HCT116 (cell line): ENCODE data around the gene LMBR1. TPM values are rescaled to one million over a fixed set of nuclear protein-coding genes. Genes with fewer than 3 reads are reported as not detected.
A peak's percentile ranks its signal among the peaks of the same experiment; 100 is the strongest.

Experiments
- ATAC-seq: fragments of 200-7000 bp; cut with Tn5 transposase; 2 replicates; pipeline ENCODE4 v1.9.1; 2020; ENCODE audit warnings: mild to moderate bottlenecking, moderate library complexity
- BruUV-seq: library from RNA; stranded (reverse); fragments of 400-500 nt; replicated peaks from 2 replicates; lab custom pipeline; 2021; lab: Mats Ljungman, UMichigan
- CTCF ChIA-PET: fragments of 300-600 bp; sonication (Branson Sonifier 250); formaldehyde crosslinking; loops from one replicate; lab custom pipeline; 2021; ENCODE audit warnings: antibody characterized with exemption; lab: Charles Lee
- POLR2A ChIA-PET: fragments of 300-600, 350-600 bp; sonication (Branson Sonifier 250); formaldehyde crosslinking; loops from one replicate; lab custom pipeline; 2021; ENCODE audit warnings: antibody characterized with exemption; lab: Charles Lee
- RAD21 ChIA-PET, 2 experiments: fragments of 300-600 bp; sonication (Branson Sonifier 250); formaldehyde crosslinking; loops; one replicate each; lab custom pipeline; 2023; ENCODE audit warnings: low total read pairs in 2 of 2; ENCODE audit not compliant: uncharacterized antibody in 2 of 2, unreplicated experiment in 2 of 2, low non-redundant PET in 1 of 2; lab: Charles Lee
- DNase-seq: peaks from one replicate; pipeline ENCODE4 v3.0.0-alpha.2; 2010; ENCODE audit warnings: low read depth, low spot score
- H2AFZ ChIP-seq: fragments of 200-600 bp; shearing (Covaris generic), sonication (generic); 2 replicates; pipeline ENCODE4 v1.6.1; 2017; ENCODE audit warnings: low read depth, mixed run types, mixed read lengths, antibody characterized with exemption, low read length; ENCODE audit not compliant: poor library complexity, severe bottlenecking
- H3K27ac ChIP-seq: 2 replicates; pipeline ENCODE4 v1.5.1; 2012; ENCODE audit warnings: low read depth, low read length
- H3K27me3 ChIP-seq: fragments of 200-600 bp; sonication (generic); 2 replicates; pipeline ENCODE4 v1.6.1; 2016; ENCODE audit warnings: mixed run types, low read length, mixed read lengths; ENCODE audit not compliant: insufficient read depth
- H3K36me3 ChIP-seq, 2 experiments: fragments of 200-500 bp in 1 of 2; fragments of 200-600 bp in 1 of 2; sonication (Bioruptor generic) in 1 of 2; sonication (generic) in 1 of 2; 2 replicates each; pipeline versions ENCODE4 v1.5.1 to v1.6.1; 2014 to 2016; ENCODE audit warnings: low read length in 2 of 2, inconsistent platforms in 1 of 2, mixed read lengths in 1 of 2, mixed run types in 1 of 2; ENCODE audit not compliant: insufficient read depth in 2 of 2, control insufficient read depth in 1 of 2
- H3K4me1 ChIP-seq, 2 experiments: fragments of 200-600 bp in 1 of 2; sonication (generic) in 1 of 2; 2 replicates each; pipeline versions ENCODE4 v1.5.1 to v1.6.1; 2012 to 2017; ENCODE audit warnings: low read length in 2 of 2, inconsistent platforms in 1 of 2, mild to moderate bottlenecking in 1 of 2, mixed read lengths in 1 of 2, mixed run types in 1 of 2, moderate library complexity in 1 of 2; ENCODE audit not compliant: insufficient read depth in 2 of 2, control insufficient read depth in 1 of 2
- H3K4me2 ChIP-seq: fragments of 200-600 bp; sonication (generic); 2 replicates; pipeline ENCODE4 v1.6.1; 2017; ENCODE audit warnings: mixed run types, low read length, mixed read lengths
- H3K4me3 ChIP-seq, 2 experiments: fragments of 200-600 bp in 1 of 2; sonication (generic) in 1 of 2; replicated peaks in 1 of 2; 2 replicates each; pipeline ENCODE4 v1.5.1; 2011 to 2016; ENCODE audit warnings: low read length in 2 of 2, control low read depth in 1 of 2, low read depth in 1 of 2, mild to moderate bottlenecking in 1 of 2, mixed read lengths in 1 of 2, mixed run types in 1 of 2
- H3K79me2 ChIP-seq: fragments of 200-600 bp; sonication (generic); 2 replicates; pipeline ENCODE4 v1.6.1; 2017; ENCODE audit warnings: mild to moderate bottlenecking, mixed run types, low read length, moderate library complexity, mixed read lengths; ENCODE audit not compliant: insufficient read depth
- H3K9ac ChIP-seq: fragments of 200-600 bp; sonication (generic); 2 replicates; pipeline ENCODE4 v1.6.1; 2016; ENCODE audit warnings: low read length, mixed read lengths
- H3K9me2 ChIP-seq: fragments of 200-600 bp; sonication (generic), shearing (Covaris generic); 2 replicates; pipeline ENCODE4 v1.6.1; 2017; ENCODE audit warnings: mixed run types, mild to moderate bottlenecking, moderate library complexity; ENCODE audit not compliant: insufficient read depth
- H3K9me3 ChIP-seq, 2 experiments: fragments of 200-500 bp in 1 of 2; fragments of 200-600 bp in 1 of 2; sonication (Bioruptor generic) in 1 of 2; sonication (generic) in 1 of 2; 2 replicates each; pipeline ENCODE4 v1.6.1; 2014 to 2017; ENCODE audit warnings: low read length in 2 of 2, mixed read lengths in 2 of 2, inconsistent platforms in 1 of 2, low read depth in 1 of 2, mild to moderate bottlenecking in 1 of 2, mixed run types in 1 of 2, moderate library complexity in 1 of 2; ENCODE audit not compliant: control insufficient read depth in 1 of 2, insufficient read depth in 1 of 2
- H4K20me1 ChIP-seq: fragments of 200-600 bp; sonication (generic), shearing (Covaris generic); 2 replicates; pipeline ENCODE4 v1.6.1; 2017; ENCODE audit warnings: mixed run types, mild to moderate bottlenecking, moderate library complexity; ENCODE audit not compliant: insufficient read depth
- EGR1 ChIP-seq: IDR thresholded peaks from 2 replicates; pipeline ENCODE4 v1.6.1; 2012; ENCODE audit warnings: low read depth
- EZH2 ChIP-seq: fragments of 200-600 bp; sonication (generic); IDR thresholded peaks from 2 replicates; pipeline ENCODE4 v1.6.1; 2017; ENCODE audit warnings: antibody characterized with exemption, mixed run types
- JUND ChIP-seq: IDR thresholded peaks from 2 replicates; pipeline ENCODE4 v1.6.1; 2012
- MAX ChIP-seq: IDR thresholded peaks from 2 replicates; pipeline ENCODE4 v1.6.1; 2012
- POLR2A ChIP-seq: IDR thresholded peaks from 2 replicates; pipeline ENCODE4 v1.7.0; 2011; ENCODE audit warnings: borderline replicate concordance; ENCODE audit not compliant: insufficient read depth, insufficient read length; ENCODE audit errors: extremely low read depth
- POLR2AphosphoS5 ChIP-seq: IDR thresholded peaks from 2 replicates; pipeline ENCODE4 v1.6.1; 2011; ENCODE audit warnings: mild to moderate bottlenecking, low read depth, low read length, moderate library complexity
- REST ChIP-seq: IDR thresholded peaks from 2 replicates; pipeline ENCODE4 v1.6.1; 2012; ENCODE audit warnings: low read depth
- SIN3A ChIP-seq: IDR thresholded peaks from 2 replicates; pipeline ENCODE4 v1.6.1; 2012; ENCODE audit warnings: low read depth
- SP1 ChIP-seq: IDR thresholded peaks from 2 replicates; pipeline ENCODE4 v1.6.1; 2012; ENCODE audit warnings: low read depth
- YY1 ChIP-seq: IDR thresholded peaks from 2 replicates; pipeline ENCODE4 v1.6.1; 2011; ENCODE audit warnings: low read length, low read depth, moderate library complexity, mild to moderate bottlenecking; ENCODE audit not compliant: insufficient replicate concordance; ENCODE audit errors: extremely low read depth
- ZBTB33 ChIP-seq: IDR thresholded peaks from 2 replicates; pipeline ENCODE4 v1.6.1; 2011; ENCODE audit warnings: mild to moderate bottlenecking, low read length, moderate library complexity; ENCODE audit not compliant: insufficient replicate concordance; ENCODE audit errors: extremely low read depth
- ZNF274 ChIP-seq: fragments of 200-500 bp; sonication (Bioruptor generic); IDR thresholded peaks from 2 replicates; pipeline ENCODE4 v1.6.1; 2014; ENCODE audit warnings: mild to moderate bottlenecking, low read depth, low read length, inconsistent platforms
- intact Hi-C: fragments of 100-400 bp; cut with micrococcal nuclease; formaldehyde crosslinking; loops from 2 replicates; pipeline ENCODE4 v1.10.0; 2022
- total RNA-seq: library from RNA; stranded (reverse); gene quantifications from one replicate; pipeline ENCODE4 v1.2.1, GENCODE V29; 2021; ENCODE audit not compliant: unreplicated experiment

The LMBR1 gene
- total RNA-seq, 1 experiment from 2014 or later = 84.0 TPM

- TF ChIP-seq POLR2A = peak; percentile 83
- no peak for TF ChIP-seq JUND
- TF ChIP-seq EGR1 = peak; percentile 100
- TF ChIP-seq YY1 = peak; percentile 2
- TF ChIP-seq ZBTB33 = no peak
- peak; percentile 69 for TF ChIP-seq MAX
Observed at GRCh38 chr7:156892821-156893706, at the start of gene LMBR1 (continued).

- TF ChIP-seq POLR2AphosphoS5 = no peak
- TF ChIP-seq EZH2 = no peak
- no peak for TF ChIP-seq POLR2A
- no peak for TF ChIP-seq REST
- TF ChIP-seq SIN3A = no peak
- TF ChIP-seq ZNF274 = no peak
- TF ChIP-seq SP1 = no peak
- TF ChIP-seq ZBTB33 = no peak
- no peak for TF ChIP-seq MAX
- Histone ChIP-seq H3K36me3 (no peaks in the 10 kb centered on the region), H4K20me1 (no peaks in the 10 kb centered on the region), H3K9me3 (no peaks in the 10 kb centered on the region; a peak in 1 of 4 replicates), H3K9ac (no peak overlapping the region), H3K9me2 (no peaks in the 10 kb centered on the region), H3K27ac (no peak overlapping the region), H3K4me3 (no peak overlapping the region), H3K79me2 (no peaks in the 10 kb centered on the region), H2AFZ (no peak overlapping the region), H3K4me2 (no peak overlapping the region), H3K27me3 (peaks cover 8% of the 10 kb centered on the region; the same call in 1 of the 2 replicates), H3K4me1 (no peaks in the 10 kb centered on the region)
- DNase-seq (no peak), ATAC-seq (no peak)
- ChIA-PET POLR2A (no interaction called here), RAD21 (no interaction called here), CTCF (no interaction called here)
- BruUV-seq = no TSS peak
- intact Hi-C loops = loop anchor here (10.0 kb wide), 1 partner anchor 1148 kb away; no protein-coding TSS in a partner anchor
Observed at GRCh38 chr7:156942708-156943090, 49.7 kb upstream of the LMBR1 start.
